Measurements from ENCODE around the gene SLC4A3. TPM values are rescaled to one million over a fixed set of nuclear protein-coding genes. Genes with fewer than 3 reads are reported as not detected.

SLC4A3 gene
- total RNA-seq: 0.96 and 4.2 TPM in 2 replicates

GRCh38 chr2:219627103-219628100, at the start of gene SLC4A3:
Gene SLC4A3, plus strand, starts transcription at chr2:219627630. Its CDS starts 363 bp downstream, at chr2:219627993.

GRCh38 chr2:219597552-219598307, 29.7 kb upstream of the SLC4A3 start, which contains the start of gene STK11IP:
Gene STK11IP, plus strand, starts transcription at chr2:219597857. Its CDS starts 263 bp downstream, at chr2:219598120.

Other genes starting within 250 kb of the SLC4A3 start
- 50.0 and 61.2 TPM in 2 replicates for gene DNPEP, start 239.7 kb upstream of the SLC4A3 start, total RNA-seq
- gene DES, start 209.3 kb upstream of the SLC4A3 start, total RNA-seq: 0.77 and 1.7 TPM in 2 replicates
- gene SPEG, start 192.8 kb upstream of the SLC4A3 start, total RNA-seq: 7.9 and 13.0 TPM in 2 replicates
- 50.2 and 71.5 TPM in 2 replicates for gene GMPPA, start 128.7 kb upstream of the SLC4A3 start, total RNA-seq
- gene ASIC4, start 113.1 kb upstream of the SLC4A3 start, total RNA-seq: 0.85 TPM in 1 of 2 replicates, not detected in the other
- 101 and 192 TPM in 2 replicates for gene CHPF, start 83.8 kb upstream of the SLC4A3 start, total RNA-seq
- gene TMEM198, start 83.6 kb upstream of the SLC4A3 start, total RNA-seq: 0.96 and 2.0 TPM in 2 replicates
- 26.6 and 45.1 TPM in 2 replicates for gene OBSL1, start 56.1 kb upstream of the SLC4A3 start, total RNA-seq
- 0.56 TPM in 1 of 2 replicates, not detected in the other for gene INHA, start 55.3 kb upstream of the SLC4A3 start, total RNA-seq
- gene STK11IP, start 29.8 kb upstream of the SLC4A3 start, total RNA-seq: 11.5 and 19.4 TPM in 2 replicates